Limb (tissue), 2 donors: ENCODE data around the gene GMEB2.
"Not testable (repeated sequence)": the region's sequence is repeated elsewhere in the genome, so short reads cannot be mapped to it uniquely, and the experiment has no call there.

Experiments used
- DNase-seq, 2 donors: peaks; one replicate each; pipeline ENCODE4 v3.0.0-alpha.2; 2016; ENCODE audit errors: extremely low spot score in 2 of 2

Gene GMEB2

DNA sequence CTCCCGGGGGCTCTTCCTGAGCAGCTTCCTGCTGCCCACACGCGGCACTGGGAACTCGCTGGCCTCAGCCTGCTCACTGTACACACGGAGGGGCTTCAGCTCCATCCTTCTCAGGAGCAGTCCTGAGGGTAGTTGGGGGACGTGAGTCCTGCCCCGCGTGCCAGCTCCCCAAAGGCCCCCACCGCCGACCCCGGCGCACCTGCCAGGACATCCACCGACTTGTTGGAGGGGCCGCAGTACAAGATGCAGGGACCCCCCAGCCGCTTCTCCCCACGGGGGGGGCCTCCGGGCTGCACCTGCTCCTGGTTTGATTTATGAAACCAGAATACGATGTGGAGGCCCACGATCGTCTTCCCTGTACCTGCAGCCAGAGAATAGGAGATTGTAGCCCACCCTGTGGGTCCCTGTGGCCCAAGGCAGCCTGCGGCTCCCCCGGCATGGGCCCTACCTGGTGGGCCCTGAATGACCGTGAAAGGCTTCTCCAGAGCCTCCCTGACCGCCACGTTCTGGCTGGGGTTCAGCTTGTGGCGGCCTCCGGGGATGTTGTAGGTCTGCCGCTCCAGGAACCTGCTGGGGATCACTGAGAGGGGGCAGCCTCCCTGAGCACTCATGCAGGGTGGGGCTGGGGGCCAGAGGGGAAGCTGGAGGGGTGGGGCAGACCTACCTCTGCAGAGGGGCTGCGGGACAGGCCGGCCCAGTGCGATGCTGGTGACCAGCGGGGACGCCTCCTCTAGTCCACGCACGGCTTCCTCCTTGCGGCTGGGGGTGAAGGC, 65.1 kb downstream of the GMEB2 start:
- no peak for DNase-seq

DNA sequence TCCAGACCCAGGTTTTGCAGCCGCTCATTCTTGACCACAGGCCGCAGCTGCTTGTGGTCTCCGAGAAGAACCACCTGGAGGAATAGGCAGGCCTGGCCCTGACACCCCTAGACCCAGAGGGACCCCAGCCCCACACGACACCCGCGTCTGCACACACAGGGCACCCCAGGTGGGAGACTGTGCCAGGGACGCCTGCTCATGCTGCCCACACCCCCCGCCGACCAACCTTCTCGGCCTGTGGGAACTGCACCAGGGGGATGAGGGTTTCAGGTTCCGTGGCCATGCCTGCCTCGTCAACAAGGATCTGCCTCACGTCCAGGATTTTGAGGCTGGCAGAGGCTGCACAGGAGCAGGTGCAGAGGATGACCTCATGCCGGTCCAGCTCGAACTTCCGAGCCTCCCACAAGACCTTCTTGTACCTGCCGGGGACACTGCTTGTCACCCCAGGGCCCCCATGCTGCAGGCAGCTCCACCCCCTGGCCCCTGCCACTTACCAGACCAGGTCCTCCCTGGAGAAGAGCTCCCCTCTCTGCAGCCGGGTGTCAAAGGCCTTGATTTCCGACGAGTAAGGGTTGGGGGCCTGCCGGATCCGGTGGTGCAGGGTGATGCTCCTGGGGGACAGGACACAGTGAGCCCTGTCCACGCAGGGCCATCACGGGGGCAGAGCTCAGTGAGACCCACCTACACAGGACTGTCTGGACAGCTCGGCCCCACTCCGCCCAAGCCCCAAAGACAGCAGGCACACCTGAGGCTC, 65.9 kb downstream of the GMEB2 start:
- DNase-seq = no peak

DNA sequence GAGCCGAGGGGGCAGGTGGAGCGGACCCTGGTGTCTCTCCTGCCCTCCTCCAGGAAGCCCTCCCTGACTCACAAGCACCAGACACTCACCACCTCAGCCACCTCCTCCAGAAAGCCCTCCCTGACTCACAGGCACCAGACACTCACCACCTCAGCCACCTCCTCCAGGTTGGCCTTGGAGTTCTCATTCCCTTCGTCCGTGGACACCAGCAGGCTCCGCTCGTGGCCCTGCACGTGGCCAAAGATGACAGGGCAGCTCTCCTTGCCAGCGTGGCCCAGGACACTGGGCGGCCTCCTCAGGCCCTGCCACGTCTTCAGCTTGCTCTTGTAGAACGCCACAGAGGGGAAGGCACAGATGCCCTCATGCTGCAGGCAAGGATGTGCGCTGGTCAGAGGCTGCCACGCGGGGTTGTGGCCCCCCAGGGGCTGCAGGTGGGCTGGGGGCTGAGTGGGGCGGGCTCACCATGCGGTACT, 66.5 kb downstream of the GMEB2 start:
- no peak for DNase-seq

DNA sequence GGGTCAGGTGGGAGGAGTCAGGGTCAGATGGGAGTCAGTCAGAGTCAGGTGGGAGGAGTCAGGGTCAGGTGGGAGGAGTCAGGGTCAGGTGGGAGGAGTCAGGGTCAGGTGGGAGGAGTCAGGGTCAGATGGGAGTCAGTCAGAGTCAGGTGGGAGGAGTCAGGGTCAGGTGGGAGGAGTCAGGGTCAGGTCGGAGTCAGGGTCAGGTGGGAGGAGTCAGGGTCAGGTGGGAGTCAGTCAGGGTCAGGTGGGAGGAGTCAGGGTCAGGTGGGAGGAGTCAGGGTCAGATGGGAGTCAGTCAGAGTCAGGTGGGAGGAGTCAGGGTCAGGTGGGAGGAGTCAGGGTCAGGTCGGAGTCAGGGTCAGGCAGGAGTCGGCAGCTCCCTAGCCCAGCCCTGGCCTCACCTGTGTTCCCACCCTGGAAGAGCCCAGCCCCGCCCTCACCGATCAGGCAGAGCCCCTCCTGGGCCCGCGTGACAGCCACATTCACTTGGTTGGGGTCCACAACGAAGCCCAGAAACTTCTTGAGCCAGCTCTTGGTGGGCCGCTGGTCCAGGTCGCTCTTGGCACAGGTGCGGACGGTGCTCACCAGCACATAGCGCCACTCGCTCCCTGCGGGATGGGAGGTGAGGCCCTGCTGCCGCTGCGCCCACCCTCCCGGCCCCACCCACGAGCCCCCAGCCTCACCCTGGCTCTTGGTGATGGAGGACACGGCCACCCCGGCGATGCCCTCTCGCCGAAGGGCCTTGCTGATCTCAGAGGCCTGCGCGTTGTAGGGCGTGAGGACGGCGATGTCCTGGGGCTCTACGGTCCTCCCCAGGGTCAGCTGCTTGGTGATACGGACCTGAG, 67.2 kb downstream of the GMEB2 start:
- not testable (repeated sequence) for DNase-seq

DNA sequence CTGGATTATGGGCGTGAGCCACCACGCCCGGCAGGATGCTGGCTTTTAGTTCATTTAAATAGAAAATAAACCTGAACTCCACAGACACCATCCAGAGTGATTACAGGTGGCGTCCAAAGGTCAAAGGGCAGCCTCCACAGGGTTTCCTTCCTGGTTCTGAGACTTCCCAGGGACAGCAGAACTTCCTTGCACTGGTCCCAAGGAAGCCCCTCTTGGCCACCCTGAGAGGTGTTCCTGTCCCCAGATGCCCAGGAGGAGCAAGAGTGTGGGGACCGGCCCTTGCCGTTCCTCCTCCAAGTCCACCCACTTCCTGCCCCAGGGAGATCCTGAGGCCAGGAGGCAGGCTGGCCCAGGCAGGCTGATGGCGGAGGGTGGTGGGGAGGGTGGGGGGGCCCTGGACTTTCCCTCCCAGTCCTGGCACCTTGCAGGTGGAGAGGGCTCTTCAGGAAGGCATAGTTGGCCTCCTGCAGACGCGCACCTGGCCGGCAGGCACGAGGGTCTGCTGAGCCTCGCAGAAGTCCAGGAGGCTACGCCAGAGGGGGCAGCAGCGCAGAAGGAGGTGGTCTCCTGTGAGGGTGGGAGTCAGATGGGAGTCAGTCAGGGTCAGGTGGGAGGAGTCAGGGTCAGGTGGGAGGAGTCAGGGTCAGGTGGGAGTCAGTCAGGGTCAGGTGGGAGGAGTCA, 68.0 kb downstream of the GMEB2 start:
- no peak for DNase-seq

DNA sequence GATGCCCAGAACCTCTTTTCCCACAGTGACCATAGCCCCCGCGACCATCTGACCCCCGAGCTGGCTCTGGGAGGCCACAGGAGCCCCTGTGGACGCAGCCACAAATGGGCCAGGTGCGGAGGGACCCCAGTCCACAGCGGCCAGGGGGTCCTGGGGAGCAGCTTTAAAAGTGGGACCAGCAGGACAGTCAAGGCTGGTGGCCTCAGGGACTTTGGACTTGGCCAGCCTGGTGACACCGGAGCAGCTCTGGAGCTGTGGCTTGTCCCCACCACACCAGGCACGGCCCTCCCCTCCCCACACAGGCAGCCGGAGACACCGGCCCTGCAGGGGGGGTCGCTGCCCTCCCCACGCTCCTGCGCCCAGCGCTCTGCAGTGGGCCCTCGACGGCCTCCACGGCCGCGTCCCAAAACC, 69.4 kb downstream of the GMEB2 start:
- no peak for DNase-seq

DNA sequence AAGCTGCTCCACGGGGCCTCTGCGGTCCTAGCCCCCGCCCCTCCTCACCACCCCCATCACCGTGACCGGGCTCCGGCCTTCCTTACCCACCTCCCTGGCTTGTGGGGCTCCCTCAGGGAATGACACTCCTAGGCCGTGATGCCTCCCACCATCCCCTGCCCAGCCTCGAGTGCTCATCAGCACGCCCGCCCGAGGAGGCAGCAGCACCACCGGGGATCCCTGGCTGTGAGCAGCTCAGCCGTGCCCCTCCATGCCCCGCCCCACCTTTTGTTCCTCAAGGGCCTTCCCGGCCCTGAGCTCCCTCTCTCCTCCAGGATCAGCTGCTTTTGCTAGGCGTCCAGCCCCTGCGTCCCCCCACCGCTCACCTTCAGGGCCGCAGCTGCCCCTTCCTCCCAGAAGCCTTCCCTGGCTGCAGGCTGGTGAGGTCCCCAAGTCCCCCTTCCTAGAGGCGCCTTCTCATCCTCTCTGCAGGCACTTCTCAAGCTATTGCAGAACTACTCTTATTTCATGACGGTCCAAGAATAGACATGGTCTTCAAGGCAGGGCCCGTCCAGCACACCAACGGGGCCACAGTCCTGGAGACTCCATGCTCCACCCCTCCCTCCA, 69.9 kb downstream of the GMEB2 start:
- DNase-seq = no peak

DNA sequence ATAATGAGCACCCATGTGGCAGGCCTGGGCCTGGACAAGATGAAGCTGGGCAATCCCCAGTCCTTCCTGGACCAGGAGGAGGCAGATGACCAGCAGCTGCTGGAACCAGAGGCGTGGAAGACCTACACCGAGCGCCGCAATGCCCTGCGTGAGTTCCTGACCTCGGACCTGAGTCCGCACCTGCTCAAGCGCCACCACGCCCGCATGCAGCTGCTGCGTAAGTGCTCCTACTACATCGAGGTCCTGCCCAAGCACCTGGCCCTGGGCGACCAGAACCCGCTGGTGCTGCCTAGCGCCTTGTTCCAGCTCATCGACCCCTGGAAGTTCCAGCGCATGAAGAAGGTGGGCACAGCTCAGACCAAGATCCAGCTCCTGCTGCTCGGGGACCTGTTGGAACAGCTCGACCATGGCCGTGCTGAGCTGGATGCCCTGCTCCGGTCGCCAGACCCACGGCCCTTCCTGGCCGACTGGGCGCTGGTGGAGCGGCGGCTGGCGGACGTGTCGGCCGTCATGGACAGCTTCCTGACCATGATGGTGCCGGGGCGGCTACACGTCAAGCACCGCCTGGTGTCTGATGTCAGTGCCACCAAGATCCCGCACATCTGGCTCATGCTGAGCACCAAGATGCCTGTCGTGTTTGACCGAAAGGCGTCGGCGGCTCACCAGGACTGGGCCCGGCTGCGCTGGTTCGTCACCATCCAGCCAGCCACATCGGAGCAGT, 71.1 kb downstream of the GMEB2 start:
- no peak for DNase-seq

DNA sequence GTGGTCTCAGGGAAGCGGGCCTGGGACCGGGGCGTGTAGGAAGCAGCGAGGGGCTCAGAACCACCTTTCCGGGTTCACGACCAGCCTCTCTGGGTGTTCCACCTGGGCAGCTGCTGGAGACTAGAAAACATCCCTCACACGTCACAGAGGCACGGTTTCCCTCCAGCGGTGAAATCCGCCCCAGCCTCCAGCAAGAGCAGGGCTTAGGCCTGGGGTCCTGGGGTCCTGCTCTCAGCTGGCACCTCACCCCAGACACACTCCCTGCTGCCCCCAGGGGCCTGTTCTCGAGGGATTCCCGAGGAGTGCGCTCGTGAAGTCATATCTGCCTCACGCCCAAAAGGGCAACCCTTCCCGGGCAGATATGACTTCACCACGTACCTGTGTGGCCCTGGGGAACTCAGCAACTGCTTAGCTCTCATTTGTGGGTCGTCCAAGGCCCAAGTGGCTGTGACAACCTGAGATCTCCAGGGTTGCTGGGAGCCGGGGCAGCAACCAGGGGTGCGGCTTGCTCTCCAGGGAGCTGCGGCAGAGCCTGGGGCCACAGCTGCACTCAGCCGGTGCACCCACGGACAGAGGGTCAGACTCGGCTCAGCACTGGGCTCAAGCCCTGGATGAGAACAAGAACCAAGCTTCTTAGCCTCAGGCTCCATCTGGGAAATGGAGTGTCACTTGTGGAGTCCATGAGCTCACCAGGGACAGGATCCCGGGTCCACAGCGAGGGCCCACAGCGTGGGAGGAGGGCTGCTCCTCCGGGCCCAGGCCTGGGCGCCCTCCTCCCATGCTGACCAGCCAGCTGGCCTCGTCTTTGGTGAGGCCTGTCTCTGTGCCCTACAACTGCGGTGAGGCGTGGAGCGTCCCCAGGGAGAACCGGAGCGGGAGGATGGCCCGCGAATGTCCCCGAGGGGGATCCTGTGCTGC, 72.3 kb downstream of the GMEB2 start:
- DNase-seq = no peak

DNA sequence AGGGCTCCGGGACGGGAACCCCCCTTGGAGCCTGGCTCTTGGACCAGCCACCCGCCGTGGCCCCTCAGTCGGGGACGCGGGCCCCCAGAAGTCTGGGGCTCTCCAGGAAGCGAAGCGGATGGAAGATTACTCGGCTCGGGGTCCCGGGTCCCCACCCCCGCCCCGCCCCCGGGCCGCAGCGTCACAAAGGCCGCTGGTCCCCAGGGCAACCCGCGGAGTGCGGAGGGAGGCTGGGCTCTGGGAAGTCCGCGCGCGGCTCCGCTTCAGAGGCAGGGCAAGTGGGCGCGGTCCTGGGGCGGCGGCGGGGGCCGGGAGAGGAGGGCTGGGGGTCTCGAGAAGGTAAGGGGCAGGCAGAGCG, 73.0 kb downstream of the GMEB2 start, which contains the start of gene FNDC11:
Gene FNDC11 (plus strand): TSS at position 227 of the 358 bp plus-strand sequence. CDS start 1,505 bp downstream, outside the sequence.
- DNase-seq = peak; percentile 14 to 72

DNA sequence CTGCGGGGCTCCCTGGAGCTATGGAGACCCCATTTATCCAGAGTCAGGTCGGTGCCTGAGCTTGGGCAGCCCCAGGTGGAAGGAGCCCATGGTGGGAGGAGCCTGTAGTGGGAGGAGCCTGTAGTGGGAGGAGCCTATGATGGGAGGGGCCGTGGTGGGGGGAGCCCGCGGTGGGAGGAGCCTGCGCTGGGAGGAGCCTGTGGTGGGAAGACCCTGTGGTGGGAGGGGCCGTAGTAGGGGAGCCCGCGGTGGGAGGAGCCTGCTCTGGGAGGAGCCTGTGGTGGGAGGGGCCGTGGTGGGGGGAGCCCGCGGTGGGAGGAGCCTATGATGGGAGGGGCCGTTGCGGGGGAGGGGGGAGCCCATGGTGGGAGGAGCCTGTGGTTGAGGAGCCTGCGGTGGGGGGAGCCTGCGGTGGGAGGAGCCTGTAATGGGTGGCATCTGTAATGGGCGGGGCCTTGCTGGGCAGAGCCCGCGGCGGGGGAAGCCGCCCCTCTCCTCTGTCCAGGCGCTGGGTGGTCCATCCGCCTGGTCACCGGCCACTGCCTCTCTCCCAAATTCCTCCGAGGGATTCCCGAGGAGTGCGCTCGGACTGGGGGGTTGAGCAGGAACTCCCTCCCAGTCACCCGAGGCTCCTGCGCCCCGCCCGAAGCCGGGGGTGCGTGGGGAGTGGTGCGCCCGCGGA, 73.5 kb downstream of the GMEB2 start:
- DNase-seq = peak; percentile 27 to 88

DNA sequence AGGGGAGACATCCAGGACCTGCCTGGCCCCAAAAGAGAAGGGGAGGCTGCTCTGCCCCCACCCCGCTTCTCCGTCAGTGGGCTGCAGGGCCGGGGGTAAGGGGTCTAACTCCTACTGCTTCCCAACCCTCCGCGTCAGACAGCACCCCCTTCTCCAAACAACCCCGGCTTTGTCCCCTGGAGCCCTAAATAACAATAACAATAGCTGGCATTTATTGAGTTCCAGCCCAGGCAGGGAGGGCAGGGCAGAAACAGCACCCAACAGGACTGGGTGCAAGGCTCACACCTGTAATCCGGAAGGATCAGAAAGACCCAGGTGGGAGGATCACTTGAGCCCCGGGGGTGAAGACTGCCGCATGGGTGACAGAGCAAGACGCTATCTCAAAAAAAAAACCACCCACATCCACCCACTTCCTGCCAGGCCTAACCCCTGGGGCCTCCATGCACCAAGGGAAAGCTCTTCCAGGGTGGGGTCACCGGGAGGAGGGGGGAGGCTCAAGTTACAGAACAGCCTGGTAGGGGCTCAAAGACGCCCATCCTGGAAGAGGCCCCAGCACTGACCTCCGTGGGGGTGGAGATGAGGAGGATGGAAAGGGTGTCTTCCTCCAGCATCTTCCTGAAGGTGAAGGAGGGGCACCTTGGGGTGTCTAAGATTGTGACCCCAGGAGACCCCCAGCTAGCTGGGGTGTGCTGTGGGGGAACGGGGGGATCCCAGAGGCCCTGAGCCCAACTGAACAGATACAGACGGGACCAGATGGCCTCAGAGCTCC, 74.2 kb downstream of the GMEB2 start:
- DNase-seq = no peak

DNA sequence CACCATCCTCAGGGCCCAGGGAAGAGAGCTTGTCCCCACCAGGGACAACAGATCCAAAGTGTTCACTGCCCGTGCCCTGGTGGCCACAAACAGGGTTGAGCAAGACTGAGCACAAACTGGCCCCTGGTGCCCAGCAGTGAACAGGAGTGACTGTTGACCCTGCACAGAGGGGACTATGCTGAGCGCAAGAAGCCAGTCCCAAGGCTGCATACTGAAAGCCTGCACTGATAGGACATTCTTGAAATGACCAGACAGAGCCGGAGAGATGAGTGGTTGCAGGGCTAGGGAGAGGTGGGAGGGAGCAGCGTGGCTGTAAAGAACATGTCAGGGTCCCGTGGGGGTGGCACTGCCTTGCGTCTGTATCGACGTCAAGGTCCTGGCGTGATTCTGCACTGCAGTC, 75.8 kb downstream of the GMEB2 start:
- no peak for DNase-seq

DNA sequence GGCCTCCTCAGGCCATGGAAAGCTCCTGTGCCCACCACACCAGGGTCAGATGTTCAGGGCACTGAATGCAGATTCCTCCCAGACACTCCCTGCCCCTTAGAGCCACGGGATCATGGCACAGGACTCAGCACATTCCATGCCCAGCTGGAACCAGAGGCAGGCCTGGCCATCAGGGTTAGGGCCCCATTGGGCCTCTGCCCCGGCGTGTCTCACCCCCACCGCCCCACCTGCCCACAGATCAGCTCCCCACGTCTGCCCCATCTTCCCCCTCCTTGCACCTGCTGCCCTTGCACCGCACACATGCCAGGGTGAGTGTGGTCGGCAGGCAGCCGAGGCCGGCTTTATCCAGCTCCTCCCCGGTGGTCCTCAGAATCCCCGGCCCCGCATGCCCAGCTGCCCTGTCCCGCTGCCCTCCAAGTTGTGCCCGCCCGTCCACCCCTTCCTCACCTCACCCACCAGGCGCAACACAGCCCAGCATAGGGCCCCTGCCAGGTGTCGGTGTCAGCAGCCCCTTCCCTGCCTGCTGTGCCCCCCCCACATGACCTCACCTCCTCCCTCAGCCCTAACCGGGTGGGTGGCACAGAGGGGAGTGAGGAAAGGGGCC, 77.1 kb downstream of the GMEB2 start:
- no peak for DNase-seq

DNA sequence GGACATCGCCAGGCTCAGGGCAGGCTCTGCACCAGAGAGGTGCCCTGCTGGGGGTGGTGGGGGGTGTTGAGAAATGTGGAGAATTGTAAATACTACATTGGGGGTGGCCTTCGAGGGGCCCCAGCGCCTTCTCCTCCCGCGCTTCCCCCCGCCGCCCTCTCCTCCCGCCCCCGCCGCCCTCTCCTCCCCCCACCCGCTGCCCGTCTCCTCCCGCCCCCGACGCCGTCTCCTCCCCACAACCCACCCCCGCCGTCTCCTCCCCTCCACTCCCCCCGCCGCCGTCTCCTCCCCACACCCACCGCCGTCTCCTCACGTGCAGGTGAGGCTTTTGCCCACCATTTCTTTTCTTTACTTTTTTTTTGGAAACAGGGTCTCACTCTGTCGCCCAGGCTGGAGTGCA, 77.9 kb downstream of the GMEB2 start:
- DNase-seq = no peak

DNA sequence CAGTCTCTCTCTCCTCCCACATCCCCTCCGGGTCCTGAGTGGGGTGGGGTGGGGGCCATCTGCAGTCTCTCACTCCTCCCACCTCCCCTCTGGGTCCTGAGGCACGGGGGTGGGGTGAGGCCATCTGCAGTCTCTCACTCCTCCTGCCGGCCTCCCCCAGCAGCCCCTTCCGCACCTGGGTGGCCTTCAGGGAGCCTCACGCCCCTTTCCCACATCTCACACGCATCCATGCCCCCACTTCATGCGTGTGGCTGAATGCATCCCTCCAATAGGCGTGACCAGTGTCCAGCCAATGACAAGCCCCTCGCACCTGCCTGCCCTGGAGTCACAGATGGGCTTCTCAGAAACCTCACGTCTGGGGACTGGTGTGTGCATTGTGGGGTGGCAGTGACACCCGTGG, 78.4 kb downstream of the GMEB2 start:
- DNase-seq = no peak

DNA sequence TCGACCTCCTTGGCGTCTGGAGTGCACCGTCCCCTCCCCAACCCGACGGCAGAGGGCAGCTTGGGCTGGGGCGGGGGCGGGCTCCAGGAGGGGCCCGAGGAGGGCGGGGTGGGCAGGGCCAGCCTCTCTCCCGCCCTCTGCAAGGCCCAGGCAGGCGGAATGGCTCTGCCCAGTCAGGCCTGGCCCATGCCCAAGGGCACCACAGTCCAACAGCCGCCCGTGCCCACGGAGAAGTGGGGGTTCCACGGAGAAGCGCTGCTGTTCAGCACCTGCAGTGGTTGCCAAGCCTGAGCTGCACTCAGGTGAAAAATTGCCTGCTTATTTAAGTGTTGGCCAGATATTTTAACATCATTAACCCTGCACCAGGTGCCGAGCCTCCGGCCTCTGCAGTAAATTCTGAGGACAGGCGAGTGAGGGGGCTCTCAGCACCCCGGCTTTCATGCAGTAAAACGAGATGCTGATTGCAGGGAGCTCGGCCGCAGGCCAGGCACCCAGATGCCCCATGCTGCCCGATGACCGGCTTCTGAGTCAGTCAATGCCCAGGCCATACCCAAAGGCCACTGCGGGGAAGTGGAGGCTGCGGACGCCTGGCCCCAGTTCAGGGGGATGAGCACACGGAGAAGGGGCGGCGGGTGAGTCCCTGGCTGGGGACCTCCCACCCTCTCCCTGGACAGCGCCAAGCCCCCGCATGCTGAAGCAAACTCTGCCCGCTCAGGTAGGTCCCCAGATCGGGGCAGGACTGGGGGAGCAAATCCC, 79.0 kb downstream of the GMEB2 start, which contains the start of gene SRMS:
Gene SRMS (minus strand): TSS at position 25 of the 756 bp plus-strand sequence. CDS start 286 bp downstream, outside the sequence.
- DNase-seq = no peak
